H1 (cell line): Measurements from ENCODE around the gene RADIL. TPM values are rescaled to one million over a fixed set of nuclear protein-coding genes. Genes with fewer than 3 reads are reported as not detected.

Experiments used
- CTCF ChIA-PET: fragments of 300-600 bp; sonication (Branson Sonifier 250); formaldehyde crosslinking; loops from one replicate; lab custom pipeline; 2021; ENCODE audit not compliant: partially characterized antibody; lab: Charles Lee
- POLR2A ChIA-PET: fragments of 300-600 bp; sonication (Branson Sonifier 250); formaldehyde crosslinking; loops from one replicate; lab custom pipeline; 2021; ENCODE audit warnings: inconsistent platforms; ENCODE audit not compliant: partially characterized antibody; lab: Charles Lee
- DNase-seq, 2 experiments: peaks; one replicate each; pipeline versions ENCODE4 v3.0.0 to v3.0.0-alpha.2; 2010 to 2022; ENCODE audit warnings: low spot score in 2 of 2, low read depth in 1 of 2, mixed read lengths in 1 of 2
- FAIRE-seq: peaks from 2 replicates; lab custom pipeline; 2011; peaks lifted over from hg19 to GRCh38; lab: Jason Lieb, UNC
- H2AFZ ChIP-seq: 2 replicates; pipeline ENCODE4 v1.8.1; 2012; ENCODE audit warnings: low read length, inconsistent platforms
- H2AK5ac ChIP-seq: 2 replicates; pipeline ENCODE4 v1.6.1; 2013; ENCODE audit warnings: low read depth, low read length
- H2BK120ac ChIP-seq: replicated peaks from 2 replicates; pipeline ENCODE3; 2013; ENCODE audit warnings: low read depth, low read length, inconsistent platforms
- H2BK12ac ChIP-seq: 2 replicates; pipeline ENCODE4 v1.6.1; 2013; ENCODE audit warnings: low read depth, low read length
- H2BK15ac ChIP-seq: 2 replicates; pipeline ENCODE4 v1.6.1; 2013; ENCODE audit warnings: low read length
- H2BK20ac ChIP-seq: 2 replicates; pipeline ENCODE4 v1.6.1; 2013; ENCODE audit warnings: low read length
- H2BK5ac ChIP-seq: 2 replicates; pipeline ENCODE4 v1.6.1; 2013; ENCODE audit warnings: low read depth, low read length
- H3K14ac ChIP-seq: 2 replicates; pipeline ENCODE4 v1.6.1; 2013; ENCODE audit warnings: inconsistent platforms; ENCODE audit not compliant: insufficient read length
- H3K18ac ChIP-seq: 2 replicates; pipeline ENCODE4 v1.6.1; 2013; ENCODE audit warnings: low read length; ENCODE audit errors: extremely low read depth
- H3K23ac ChIP-seq: 2 replicates; pipeline ENCODE4 v1.6.1; 2013; ENCODE audit warnings: inconsistent platforms; ENCODE audit not compliant: insufficient read length
- H3K23me2 ChIP-seq: 2 replicates; pipeline ENCODE4 v1.6.1; 2013; ENCODE audit warnings: low read depth, low read length
- H3K27ac ChIP-seq: 2 replicates; pipeline ENCODE4 v1.6.1; 2011; ENCODE audit warnings: low read depth, low read length, inconsistent platforms
- H3K27me3 ChIP-seq, 4 experiments: replicated peaks in 1 of 4; 1 replicate in 1 of 4; 2 replicates in 3 of 4; pipeline versions ENCODE4 v1.6.1 to v1.8.1; 2011 to 2013; ENCODE audit warnings: low read length in 3 of 4, mild to moderate bottlenecking in 3 of 4, inconsistent platforms in 2 of 4, mixed read lengths in 2 of 4, moderate library complexity in 1 of 4; ENCODE audit not compliant: control insufficient read depth in 3 of 4, insufficient read depth in 3 of 4; ENCODE audit errors: extremely low read depth in 1 of 4
- H3K36me3 ChIP-seq, 4 experiments: 2 replicates each; pipeline versions ENCODE4 v1.6.1 to v1.8.1; 2011 to 2013; ENCODE audit warnings: mild to moderate bottlenecking in 4 of 4, low read length in 3 of 4, moderate library complexity in 2 of 4, control low read depth in 1 of 4, inconsistent platforms in 1 of 4; ENCODE audit not compliant: insufficient read depth in 4 of 4, control insufficient read depth in 2 of 4
- H3K4ac ChIP-seq: replicated peaks from 2 replicates; pipeline ENCODE3; 2013; ENCODE audit warnings: low read length, low read depth, mixed read lengths, inconsistent platforms; ENCODE audit not compliant: insufficient read length
- H3K4me1 ChIP-seq, 4 experiments: replicated peaks in 1 of 4; 1 replicate in 1 of 4; 2 replicates in 3 of 4; pipeline versions ENCODE4 v1.6.1 to v1.8.1; 2011 to 2013; ENCODE audit warnings: low read length in 3 of 4, inconsistent platforms in 2 of 4, mixed read lengths in 1 of 4; ENCODE audit not compliant: insufficient read depth in 4 of 4, control insufficient read depth in 3 of 4
- H3K4me2 ChIP-seq, 2 experiments: 2 replicates each; pipeline versions ENCODE4 v1.6.1 to v1.8.1; 2011 to 2013; ENCODE audit warnings: low read depth in 2 of 2, low read length in 2 of 2, control low read depth in 1 of 2, inconsistent platforms in 1 of 2, mild to moderate bottlenecking in 1 of 2; ENCODE audit not compliant: insufficient read depth in 1 of 2
- H3K4me3 ChIP-seq, 4 experiments: fragments of 200-600, 300-600 bp in 1 of 4; sonication (generic), shearing (Covaris generic), sonication (Bioruptor Twin) in 1 of 4; 2 replicates each; pipeline versions ENCODE4 v1.5.1 to v1.8.1; 2011 to 2016; ENCODE audit warnings: low read length in 4 of 4, low read depth in 3 of 4, control low read depth in 2 of 4, inconsistent platforms in 2 of 4, mild to moderate bottlenecking in 2 of 4, mixed read lengths in 1 of 4, moderate library complexity in 1 of 4; ENCODE audit not compliant: insufficient read depth in 2 of 4; ENCODE audit errors: extremely low read depth in 1 of 4
- H3K56ac ChIP-seq: replicated peaks from 2 replicates; pipeline ENCODE3; 2013; ENCODE audit warnings: low read depth, mild to moderate bottlenecking, mixed read lengths, low read length, inconsistent platforms; ENCODE audit not compliant: insufficient read length
- H3K79me1 ChIP-seq: 2 replicates; pipeline ENCODE4 v1.6.1; 2013; ENCODE audit warnings: low read depth, low read length, control low read depth
- H3K79me2 ChIP-seq, 2 experiments: 2 replicates each; pipeline versions ENCODE4 v1.6.1 to v1.8.1; 2012 to 2013; ENCODE audit warnings: low read length in 2 of 2, mild to moderate bottlenecking in 2 of 2, inconsistent platforms in 1 of 2; ENCODE audit not compliant: insufficient read depth in 2 of 2, control insufficient read depth in 1 of 2
- H3K9ac ChIP-seq, 4 experiments: replicated peaks in 1 of 4; 1 replicate in 1 of 4; 2 replicates in 3 of 4; pipeline versions ENCODE4 v1.6.1 to v1.8.1; 2011 to 2013; ENCODE audit warnings: low read depth in 3 of 4, low read length in 3 of 4, control low read depth in 2 of 4, mild to moderate bottlenecking in 2 of 4, moderate library complexity in 2 of 4, inconsistent platforms in 1 of 4; ENCODE audit errors: extremely low read depth in 1 of 4
- H3K9me3 ChIP-seq, 2 experiments: 2 replicates each; pipeline versions ENCODE4 v1.6.1 to v1.8.1; 2012 to 2013; ENCODE audit warnings: mild to moderate bottlenecking in 2 of 2, moderate library complexity in 2 of 2, control low read depth in 1 of 2, inconsistent platforms in 1 of 2, low read depth in 1 of 2, low read length in 1 of 2, mixed read lengths in 1 of 2; ENCODE audit not compliant: insufficient read depth in 2 of 2
- H4K20me1 ChIP-seq, 2 experiments: replicated peaks in 1 of 2; 2 replicates each; pipeline versions ENCODE3 to v1.8.1; 2011 to 2013; ENCODE audit warnings: inconsistent platforms in 2 of 2, low read length in 2 of 2, mild to moderate bottlenecking in 1 of 2; ENCODE audit not compliant: insufficient read depth in 2 of 2, control insufficient read depth in 1 of 2
- H4K5ac ChIP-seq: 2 replicates; pipeline ENCODE4 v1.6.1; 2013; ENCODE audit warnings: low read length, low read depth, mixed read lengths, inconsistent platforms; ENCODE audit not compliant: insufficient read length
- H4K8ac ChIP-seq: 2 replicates; pipeline ENCODE4 v1.8.0; 2013; ENCODE audit warnings: mild to moderate bottlenecking, moderate library complexity, low read length, inconsistent platforms; ENCODE audit not compliant: insufficient read depth; ENCODE audit errors: extremely low read depth
- H4K91ac ChIP-seq: replicated peaks from 2 replicates; pipeline ENCODE3; 2013; ENCODE audit warnings: low read length, mixed read lengths, inconsistent platforms; ENCODE audit not compliant: insufficient read length
- BACH1 ChIP-seq: IDR thresholded peaks from 2 replicates; pipeline ENCODE4 v1.6.1; 2012; ENCODE audit warnings: low read length, improper control_type of control experiment
- CEBPB ChIP-seq: IDR thresholded peaks from 2 replicates; pipeline ENCODE4 v1.6.1; 2012; ENCODE audit warnings: low read depth, low read length
- EP300 ChIP-seq, 2 experiments: IDR thresholded peaks; 1 replicate in 1 of 2; 2 replicates in 1 of 2; pipeline ENCODE4 v1.6.1; 2011 to 2012; ENCODE audit warnings: low read depth in 2 of 2, low read length in 2 of 2, mild to moderate bottlenecking in 2 of 2, borderline replicate concordance in 1 of 2, inconsistent platforms in 1 of 2, moderate library complexity in 1 of 2
- EZH2 ChIP-seq: fragments of 200-600 bp; sonication (generic); IDR thresholded peaks from 2 replicates; pipeline ENCODE4 v1.7.1; 2012; ENCODE audit warnings: low read depth, mild to moderate bottlenecking, moderate library complexity, low read length, inconsistent platforms; ENCODE audit not compliant: severe bottlenecking
- KDM5A ChIP-seq: fragments of 200-600 bp; IDR thresholded peaks from 2 replicates; pipeline ENCODE4 v1.7.1; 2012; ENCODE audit warnings: mild to moderate bottlenecking, low read length, inconsistent platforms, mixed read lengths
- RFX5 ChIP-seq: IDR thresholded peaks from 2 replicates; pipeline ENCODE4 v1.6.1; 2011; ENCODE audit warnings: low read depth, low read length, improper control_type of control experiment, borderline replicate concordance
- SIRT6 ChIP-seq: IDR thresholded peaks from one replicate; pipeline ENCODE4 v1.7.1; 2012; ENCODE audit warnings: low read length, inconsistent platforms
- SP1 ChIP-seq: IDR thresholded peaks from 2 replicates; pipeline ENCODE4 v1.6.1; 2011; ENCODE audit warnings: low read depth, low read length
- TAF1 ChIP-seq: IDR thresholded peaks from 2 replicates; pipeline ENCODE4 v1.6.1; 2011; ENCODE audit warnings: mild to moderate bottlenecking, low read depth, low read length
- TEAD4 ChIP-seq: IDR thresholded peaks from 2 replicates; pipeline ENCODE4 v1.6.1; 2012; ENCODE audit warnings: low read depth, low read length, inconsistent platforms, mixed read lengths
- WGBS, 2 experiments: shearing (Covaris generic) in 1 of 2; methylation state at CpG; one replicate each; pipeline versions ENCODE4 v1.1.6 to v1.1.7; 2013 to 2015; ENCODE audit warnings: low lambda C conversion rate in 2 of 2, mixed read lengths in 2 of 2, inconsistent platforms in 1 of 2, low coverage in 1 of 2, missing lambda C conversion rate in 1 of 2; ENCODE audit not compliant: insufficient replicate concordance in 2 of 2, insufficient coverage in 1 of 2, insufficient read length in 1 of 2; ENCODE audit errors: extremely low coverage in 1 of 2, missing lambda C conversion rate in 1 of 2; 5-methylcytosine and 5-hydroxymethylcytosine counted together
- polyA plus RNA-seq, 7 experiments: library from polyadenylated mRNA; depleted of rRNA in 3 of 7; stranded (reverse) in 5 of 7; unstranded in 2 of 7; fragments of >200 nt in 5 of 7; fragments of 200-250 nt in 2 of 7; gene quantifications; 1 replicate in 5 of 7; 2 replicates in 1 of 7; 4 replicates in 1 of 7; pipeline versions ENCODE4 v1.2.1 to v1.2.3, GENCODE V29; 2011 to 2013; ENCODE audit warnings: missing spikeins in 2 of 7, mixed read lengths in 2 of 7
- total RNA-seq: library from RNA; stranded (reverse); fragmentation: NEBNext Ultra II Directional; extraction: Animal tissue kit (Norgen Biotek cat#: 25700); gene quantifications from 2 replicates; pipeline ENCODE4 v1.2.1, GENCODE V29; 2021

Gene RADIL
- total and polyA plus RNA-seq, 2 of the 8 experiments (the other 6 are each of a cell fraction or from before 2014, with no cell fraction given): 5.0 to 5.4 TPM

DNA sequence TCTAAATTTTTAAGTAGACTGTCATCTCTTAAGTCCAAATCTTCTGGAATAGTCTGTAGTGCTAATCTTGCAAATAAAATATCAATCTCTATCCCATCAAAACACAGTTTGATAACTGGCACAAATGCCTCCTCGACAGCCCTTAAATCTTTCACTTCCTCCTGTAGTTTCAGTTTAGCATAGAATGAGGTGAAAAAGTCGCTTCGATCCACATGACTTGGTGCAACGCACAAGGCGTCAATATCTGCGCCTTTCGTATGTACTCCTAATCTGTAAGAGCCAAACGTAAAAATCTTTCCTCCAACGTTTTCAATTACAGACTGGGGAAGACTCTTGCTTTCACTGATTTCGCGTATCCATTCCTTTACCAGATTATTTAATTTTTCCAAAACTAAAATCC is 22.3 kb downstream of the RADIL start:
- TF ChIP-seq CEBPB (no peak), RFX5 (no peak), TEAD4 (no peak), KDM5A (no peak), EP300 (IDR thresholded peaks at IDR 0.05; ENCODE audit: borderline replicate concordance in 1 of 2, low read depth in 2 of 2, low read length in 2 of 2) (no peak), SP1 (no peak), TAF1 (no peak), BACH1 (no peak), EZH2 (no peak), SIRT6 (no peak)
- Histone ChIP-seq H3K56ac (no peak overlapping the region), H3K23ac (no peak overlapping the region), H3K23me2 (no peaks in the 10 kb centered on the region), H4K8ac (no peak overlapping the region), H2AK5ac (no peak overlapping the region), H2BK120ac (no peak overlapping the region), H3K14ac (no peak overlapping the region), H2AFZ (no peak overlapping the region), H2BK5ac (no peak overlapping the region), H4K5ac (no peak overlapping the region), H2BK15ac (no peak overlapping the region), H3K27ac (no peak overlapping the region), H3K9ac (no peak overlapping the region), H3K36me3 (no peaks in the 10 kb centered on the region), H3K18ac (no peak overlapping the region), H3K27me3 (no peaks in the 10 kb centered on the region; a peak in 1 of 7 replicates), H3K79me2 (no peaks in the 10 kb centered on the region), H2BK12ac (no peak overlapping the region), H3K4me2 (no peak overlapping the region), H4K91ac (no peak overlapping the region), H3K9me3 (peaks cover 2 to 6% of the 10 kb centered on the region in 2 experiments; a peak in 1 of 4 replicates), H3K79me1 (no peaks in the 10 kb centered on the region), H3K4ac (no peak overlapping the region), H3K4me1 (no peaks in the 10 kb centered on the region), H2BK20ac (no peak overlapping the region), H4K20me1 (no peaks in the 10 kb centered on the region), H3K4me3 (no peak overlapping the region)
- ChIA-PET POLR2A (interaction anchor here (1.5 kb wide), 1 partner anchor 44 kb away, joined by 5 read pairs; no protein-coding TSS in a partner anchor), CTCF (no interaction called here)
- WGBS, 2 experiments: 92% methylated on average over 11 of the region's 11 CpGs; no CpG with 5 or more reads in 1 of the 2 experiments
- FAIRE-seq (no peak), DNase-seq (no peak)
